HG03135 (cell line): ENCODE measurements around the gene CASTOR1.
A peak's percentile ranks its signal among the peaks of the same experiment; 100 is the strongest.
"Not testable (repeated sequence)": the region's sequence is repeated elsewhere in the genome, so short reads cannot be mapped to it uniquely, and the experiment has no call there.

ENCODE experiments used
- ATAC-seq: cut with Tn5 transposase; IDR thresholded peaks from one replicate; pipeline ENCODE4 v1.9.1; 2021; ENCODE audit warnings: mild to moderate bottlenecking, moderate library complexity; ENCODE audit not compliant: unreplicated experiment

Gene CASTOR1

DNA sequence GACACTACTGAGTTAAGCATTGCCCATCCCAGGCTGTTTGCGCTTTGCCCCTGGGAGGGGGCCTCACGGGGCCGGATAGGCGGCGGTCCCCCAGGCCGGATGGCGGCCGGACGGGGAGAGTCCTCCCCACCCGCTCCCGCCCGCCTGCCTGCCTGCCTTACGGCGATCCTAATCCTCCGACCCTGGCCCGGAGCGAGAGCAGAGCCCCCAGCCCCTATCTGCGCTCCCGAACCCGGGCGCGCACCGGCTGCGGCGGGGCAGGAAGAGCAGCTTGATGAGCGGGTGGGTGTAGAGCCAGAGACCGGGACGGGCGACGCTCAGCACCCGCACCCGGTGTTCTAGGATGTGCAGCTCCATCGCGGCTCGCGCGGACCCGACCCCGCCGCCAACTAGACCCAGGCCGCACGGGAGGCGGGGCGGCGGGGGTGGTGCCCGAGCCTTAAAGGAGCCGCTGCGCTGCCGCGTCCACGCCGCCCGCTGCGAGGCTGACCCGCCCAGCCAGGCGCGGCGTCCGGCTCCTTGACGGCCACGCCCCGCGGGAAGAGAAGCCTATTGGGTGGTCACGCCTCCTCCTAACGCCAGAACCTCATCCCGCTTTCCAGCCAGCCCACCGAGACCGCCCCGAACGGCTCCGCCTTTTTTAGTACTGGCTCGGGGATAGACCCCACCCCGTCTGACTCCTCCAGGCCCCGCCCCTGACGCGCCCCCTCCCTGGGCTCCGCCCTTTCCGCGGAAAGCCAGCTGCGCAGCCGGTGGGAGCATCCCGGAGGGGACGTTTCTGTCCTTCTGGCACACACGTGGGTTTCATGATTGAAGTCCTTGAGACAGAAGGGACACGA, at the start of gene CASTOR1:
TSS of gene CASTOR1 (minus strand) at position 365 of the 839 bp plus-strand sequence. CDS start at position 357, 8 bp downstream.
- ATAC-seq: peak; percentile 60

DNA sequence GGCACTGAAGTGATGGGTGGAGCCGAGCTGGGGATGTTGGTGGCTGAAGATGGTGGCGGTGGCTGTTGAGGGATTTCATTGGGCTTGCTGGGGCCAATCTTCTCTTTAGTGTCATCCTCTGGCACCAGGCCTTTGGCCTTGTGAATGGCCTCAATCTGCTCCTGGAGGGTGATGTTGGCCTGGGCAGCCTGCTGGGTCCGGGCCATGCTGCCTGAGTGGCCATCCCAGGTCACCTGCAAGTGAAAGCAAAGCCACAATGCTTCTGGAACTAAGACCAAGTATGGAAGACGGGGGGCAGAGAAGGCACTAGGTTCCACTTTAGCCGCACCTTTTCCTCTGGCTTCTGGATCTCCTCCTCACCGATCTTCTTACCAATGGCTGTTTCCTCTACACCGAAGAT, 49.5 kb upstream of the CASTOR1 start:
- ATAC-seq: no peak

DNA sequence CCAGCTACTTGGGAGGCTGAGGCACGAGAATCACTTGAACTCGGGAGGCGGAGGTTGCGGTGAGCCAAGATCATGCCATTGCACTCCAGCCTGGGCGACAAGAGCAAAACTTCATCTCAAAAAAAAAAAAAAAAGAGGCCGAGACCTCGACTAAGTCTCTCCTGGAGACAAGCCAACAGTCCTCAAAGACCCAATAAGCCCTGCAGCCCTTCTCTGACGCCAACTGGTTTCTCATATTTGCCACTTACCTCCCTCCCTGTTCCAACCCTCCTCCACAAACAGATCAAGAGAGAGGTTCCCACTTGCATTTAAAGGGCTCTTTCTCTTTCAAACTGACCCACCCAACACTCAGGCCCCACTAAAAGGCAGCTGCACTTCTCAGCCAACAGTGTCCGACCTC, 49.0 kb upstream of the CASTOR1 start:
- ATAC-seq: not testable (repeated sequence)

DNA sequence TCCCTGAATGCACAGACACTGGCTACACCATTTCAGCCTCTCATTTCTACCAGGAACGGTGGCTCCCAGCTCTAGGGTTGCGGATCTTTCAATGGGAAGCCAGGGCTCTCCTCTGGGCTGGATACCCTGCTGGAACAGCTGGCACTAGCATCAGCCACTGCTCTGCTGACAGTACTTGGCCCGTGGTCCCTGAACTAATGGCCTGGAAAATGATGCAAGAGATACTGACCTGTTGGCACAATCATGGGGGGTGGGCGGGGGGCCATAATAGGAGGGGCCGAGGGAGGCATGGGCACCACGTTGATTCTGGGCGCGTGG, 48.1 kb upstream of the CASTOR1 start:
- no peak for ATAC-seq

DNA sequence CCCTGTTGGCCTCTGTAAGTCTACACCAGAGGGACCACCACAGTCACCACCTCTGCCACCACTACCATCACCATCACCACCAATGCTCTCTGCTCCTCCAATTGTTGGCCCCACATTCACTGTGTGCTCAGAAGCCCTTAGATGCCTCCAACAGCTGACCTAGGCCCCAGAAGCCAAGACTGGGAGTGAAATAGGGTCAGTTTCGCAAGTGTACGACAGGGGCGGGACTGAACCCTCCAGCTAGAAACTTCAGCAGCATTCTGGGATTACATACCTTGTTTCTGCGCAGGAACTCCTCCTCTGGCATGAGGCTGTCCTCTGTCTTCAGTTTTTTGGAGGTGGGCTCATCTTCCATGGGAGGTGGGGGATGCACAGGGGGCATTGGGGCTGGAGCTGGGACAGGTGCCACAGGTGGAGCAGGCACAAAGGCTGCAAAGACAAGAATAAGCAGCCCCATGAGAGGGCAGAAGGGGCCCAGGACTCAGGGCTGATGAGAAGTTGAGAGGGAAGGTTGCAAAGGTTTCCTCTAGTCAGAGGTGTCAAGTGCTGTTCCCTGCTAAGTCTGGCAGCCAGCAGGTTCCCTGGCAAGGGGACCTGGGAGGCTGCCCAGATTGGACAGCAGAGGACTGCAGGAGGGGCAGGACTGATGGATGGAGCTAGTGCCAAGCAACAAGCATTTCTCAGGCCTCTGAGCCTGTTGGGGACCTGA, 47.6 kb upstream of the CASTOR1 start:
- ATAC-seq: no peak

DNA sequence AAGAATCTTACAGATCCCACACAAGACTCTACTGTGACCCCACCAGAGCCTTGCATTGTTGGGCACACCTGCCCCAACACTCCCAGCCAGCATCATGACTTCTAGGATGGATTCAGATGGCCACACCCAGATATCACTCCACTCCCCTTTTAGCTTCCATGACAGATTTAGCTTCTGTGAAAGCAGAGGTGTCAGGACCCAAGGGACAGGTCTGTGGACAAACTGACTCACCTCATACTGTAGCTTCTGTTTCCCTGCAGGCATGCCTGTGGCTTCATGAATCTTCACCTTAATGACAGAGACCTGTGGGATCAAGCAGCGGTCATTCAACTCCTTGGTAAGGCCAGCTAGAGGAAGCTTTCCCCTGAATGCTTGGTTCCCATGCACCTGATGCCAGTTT, 45.9 kb upstream of the CASTOR1 start:
- ATAC-seq: no peak

DNA sequence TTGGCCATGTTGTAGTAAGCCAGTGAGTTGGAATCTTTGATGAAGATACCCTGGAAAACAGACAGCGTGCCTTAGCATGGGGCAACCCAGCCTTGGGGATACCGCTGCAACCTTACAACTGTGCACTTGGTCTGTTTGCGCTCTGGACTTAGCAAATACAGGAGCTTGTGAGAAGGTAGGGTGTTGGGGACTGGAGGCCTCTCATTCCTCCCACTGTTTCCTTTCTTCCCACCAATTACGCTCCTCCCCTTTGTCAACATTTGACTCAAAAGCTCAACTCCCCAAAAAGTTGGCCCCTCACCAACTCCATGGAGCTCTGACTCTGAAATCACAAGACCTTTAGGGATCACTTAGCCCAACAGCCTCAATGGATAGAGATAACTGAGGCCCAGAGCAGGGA, 45.3 kb upstream of the CASTOR1 start:
- ATAC-seq: no peak

DNA sequence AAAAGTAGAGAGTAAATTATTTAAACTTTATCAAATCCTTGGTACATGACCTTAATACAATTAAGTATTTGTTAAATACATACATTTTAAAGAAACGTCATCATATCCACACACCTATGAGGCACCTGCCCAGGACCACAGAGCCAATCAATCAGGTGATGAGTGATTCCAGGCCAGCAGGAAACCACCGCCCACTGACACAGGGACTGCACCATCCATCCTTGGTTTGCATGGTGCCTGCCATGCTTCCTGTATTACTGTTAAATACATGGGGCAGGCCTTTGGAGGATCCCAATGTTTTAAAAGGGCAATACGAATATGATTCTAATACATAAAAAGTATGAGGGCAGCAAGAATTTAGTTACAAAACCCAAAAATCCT, 44.4 kb upstream of the CASTOR1 start:
- ATAC-seq: no peak

DNA sequence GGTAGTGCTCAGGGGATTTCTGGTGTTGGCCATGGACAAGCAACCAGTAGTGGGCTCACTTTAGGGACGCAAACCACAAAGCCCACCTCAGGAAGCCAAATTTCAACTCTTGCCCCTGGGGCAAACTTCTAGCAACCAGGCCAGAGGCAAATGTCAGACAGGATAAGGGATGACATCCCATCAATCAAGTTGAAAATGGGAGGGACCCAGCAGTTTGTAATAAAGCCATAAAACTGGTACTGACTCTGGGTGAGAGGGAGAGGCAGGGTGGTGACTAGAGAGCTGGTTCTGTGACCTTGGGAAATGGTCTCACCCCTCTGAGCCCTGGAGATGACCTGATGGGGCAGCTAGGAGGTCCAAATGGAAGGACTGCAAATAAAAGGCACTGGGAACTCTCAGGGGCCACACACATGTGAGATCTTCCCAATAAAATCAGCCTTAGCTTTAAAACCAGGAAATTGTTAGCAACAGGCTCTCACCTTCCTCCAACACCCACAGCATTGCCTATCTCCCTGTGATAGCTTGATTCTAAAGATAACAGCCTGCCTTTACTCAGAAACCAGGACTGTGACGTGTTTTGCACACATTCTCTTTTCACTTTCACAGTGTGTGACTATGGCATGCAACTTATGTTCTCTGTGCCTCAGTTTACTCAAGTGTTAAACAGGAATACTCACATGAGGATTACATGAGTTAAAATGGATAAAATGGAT, 43.8 kb upstream of the CASTOR1 start:
- ATAC-seq: no peak

DNA sequence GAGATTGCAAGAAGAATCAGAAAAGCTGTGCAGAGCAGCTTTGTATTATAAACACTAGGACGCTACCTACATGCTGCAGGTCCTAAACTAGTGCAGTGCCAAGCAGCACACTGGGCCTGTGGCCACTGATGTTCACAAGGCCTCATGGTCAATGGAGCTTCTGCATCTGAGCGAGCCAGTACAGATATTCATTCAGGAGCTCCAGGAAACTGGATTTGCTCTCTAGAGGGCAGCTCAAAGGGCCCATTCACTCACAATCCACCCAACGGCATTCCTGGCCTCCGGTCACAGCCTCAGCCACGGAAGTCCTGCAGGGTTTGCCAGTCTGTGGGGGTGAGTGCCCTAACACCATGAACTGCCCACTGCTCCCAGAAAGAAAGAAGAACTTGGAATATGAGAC, 43.2 kb upstream of the CASTOR1 start:
- no peak for ATAC-seq

DNA sequence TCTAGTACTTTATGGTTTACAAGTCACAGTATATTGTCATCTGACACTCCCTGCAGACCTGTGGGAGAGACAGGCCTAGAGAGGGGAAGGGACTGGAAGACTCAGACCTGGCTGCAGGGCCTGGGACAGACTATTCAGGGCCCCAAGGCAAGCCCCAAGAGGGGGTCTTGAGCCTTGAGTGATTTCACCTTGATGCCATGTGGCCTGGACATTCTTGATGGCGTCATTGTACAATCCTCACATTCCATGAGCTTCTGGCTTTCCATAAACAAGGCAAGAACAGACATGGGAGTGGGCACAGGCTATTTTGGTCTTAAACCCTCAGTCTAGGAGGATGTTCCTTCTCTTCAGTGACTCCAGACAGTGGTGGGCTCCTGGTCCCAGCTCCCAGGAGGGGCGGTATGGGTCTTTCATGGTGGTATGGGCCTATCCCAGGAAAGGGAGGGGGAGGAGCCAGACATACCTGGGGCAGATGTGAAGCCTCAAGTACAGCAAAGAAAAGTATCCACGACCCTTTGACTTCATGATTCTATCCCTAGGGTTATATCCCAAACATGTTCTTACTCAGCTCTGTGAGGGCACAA, 39.3 kb upstream of the CASTOR1 start:
- ATAC-seq: no peak

DNA sequence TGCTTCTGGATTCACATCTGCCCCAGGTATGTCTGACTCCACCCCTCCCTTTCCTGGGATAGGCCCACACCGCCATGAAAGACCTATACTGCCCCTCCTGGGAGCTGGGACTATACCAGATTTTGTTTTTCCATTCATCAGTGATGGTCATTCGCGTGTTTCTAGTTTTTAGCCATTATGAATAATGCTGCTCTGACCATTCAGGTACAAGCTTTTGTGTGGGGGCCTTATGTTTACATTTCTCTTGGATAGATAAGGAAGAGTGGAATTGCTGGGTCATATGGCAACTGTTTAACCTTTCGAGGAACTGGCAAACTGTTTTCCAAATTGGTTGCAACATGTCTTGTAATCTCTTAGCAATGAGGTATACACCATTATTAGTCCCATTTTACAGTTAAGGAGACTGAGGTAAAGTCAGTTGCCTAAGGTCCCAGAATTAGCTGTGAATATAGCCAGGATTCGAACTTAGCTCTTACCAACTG, 38.6 kb upstream of the CASTOR1 start:
- no peak for ATAC-seq

DNA sequence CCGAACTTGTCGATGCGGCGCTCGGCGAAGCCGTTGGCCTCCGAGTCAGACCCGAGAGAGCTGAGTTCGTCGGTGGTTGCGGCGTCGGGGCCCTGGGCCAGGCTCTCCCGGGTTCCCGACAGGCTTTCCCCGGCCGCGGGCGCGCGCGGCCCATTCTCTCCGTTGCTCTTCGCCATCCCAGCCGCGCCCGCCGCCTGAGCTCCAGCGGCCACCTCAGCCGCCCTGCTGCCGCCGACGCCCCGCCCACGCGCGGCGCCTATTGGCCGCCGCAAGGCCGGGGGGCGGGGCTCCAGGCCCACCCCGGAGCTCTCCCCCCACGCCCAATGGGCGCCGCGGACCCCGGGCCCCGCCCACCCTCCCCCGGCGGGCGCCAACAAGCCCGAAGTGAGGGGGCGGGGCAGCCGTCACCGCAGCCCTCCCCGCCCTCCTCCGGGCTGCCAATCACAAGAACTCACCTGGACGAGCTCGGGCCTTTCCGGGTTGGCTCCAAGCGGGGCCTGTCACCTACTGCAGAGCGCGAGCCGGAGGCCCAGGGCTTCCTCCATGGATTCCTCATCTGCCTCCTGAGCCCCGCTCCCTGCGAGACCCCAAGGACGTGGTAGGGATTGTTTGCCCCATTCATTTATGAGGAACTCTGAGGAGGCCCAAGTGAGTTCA, 37.5 kb upstream of the CASTOR1 start, which contains the start of gene TBC1D10A:
TSS of gene TBC1D10A (minus strand) at position 236 of the 657 bp plus-strand sequence. CDS start at position 176, 60 bp downstream.
- peak; percentile 83 for ATAC-seq

DNA sequence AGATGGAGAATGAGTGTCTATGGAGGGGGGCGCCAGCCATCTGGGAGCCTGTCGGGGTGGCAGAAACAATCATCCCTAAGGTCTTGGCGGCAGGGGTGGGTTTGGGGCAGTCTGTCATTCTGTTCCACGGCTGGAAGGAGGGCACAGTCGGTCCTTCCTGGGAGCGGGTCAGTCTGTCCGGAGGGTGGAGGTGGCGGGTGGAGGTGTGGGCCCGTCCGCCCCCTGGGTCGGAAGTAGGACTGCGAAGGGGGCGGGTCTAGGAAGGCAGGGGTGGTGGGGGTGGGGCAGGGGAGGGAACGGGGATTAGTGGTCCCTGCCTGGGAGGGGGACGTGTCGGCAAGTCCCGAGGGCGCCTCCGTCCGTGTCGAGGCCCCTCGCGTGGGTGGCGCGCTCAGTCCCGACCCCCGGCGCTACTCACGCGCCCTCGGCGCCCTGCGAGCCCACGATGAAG, 37.0 kb upstream of the CASTOR1 start:
- ATAC-seq: peak; percentile 21

DNA sequence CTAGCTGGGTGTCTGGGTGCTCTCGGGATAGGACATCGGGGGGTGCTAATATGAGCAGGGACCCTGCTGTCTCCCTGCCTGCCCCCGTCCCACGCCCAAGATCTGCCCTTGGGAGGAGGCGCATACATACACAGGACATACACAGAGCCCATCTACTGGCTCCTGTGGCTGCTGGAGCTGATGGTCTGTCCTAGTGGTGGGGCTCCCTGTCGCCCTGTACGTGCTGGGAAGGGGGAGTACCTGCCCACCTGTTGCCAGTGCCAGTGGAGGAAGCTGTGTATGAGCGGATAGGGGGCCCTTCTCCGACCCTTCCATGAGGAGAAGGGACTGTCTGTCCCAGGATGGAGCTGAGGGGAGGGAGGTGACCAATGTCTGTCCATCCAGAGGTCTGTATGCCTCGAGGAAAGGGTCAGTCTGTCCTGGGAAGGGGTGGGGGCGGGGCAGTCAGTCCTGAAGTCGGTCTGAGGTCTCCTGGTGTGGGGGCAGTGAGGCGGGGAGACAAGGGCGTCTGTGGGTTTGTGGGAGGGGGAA, 36.5 kb upstream of the CASTOR1 start:
- ATAC-seq: no peak

DNA sequence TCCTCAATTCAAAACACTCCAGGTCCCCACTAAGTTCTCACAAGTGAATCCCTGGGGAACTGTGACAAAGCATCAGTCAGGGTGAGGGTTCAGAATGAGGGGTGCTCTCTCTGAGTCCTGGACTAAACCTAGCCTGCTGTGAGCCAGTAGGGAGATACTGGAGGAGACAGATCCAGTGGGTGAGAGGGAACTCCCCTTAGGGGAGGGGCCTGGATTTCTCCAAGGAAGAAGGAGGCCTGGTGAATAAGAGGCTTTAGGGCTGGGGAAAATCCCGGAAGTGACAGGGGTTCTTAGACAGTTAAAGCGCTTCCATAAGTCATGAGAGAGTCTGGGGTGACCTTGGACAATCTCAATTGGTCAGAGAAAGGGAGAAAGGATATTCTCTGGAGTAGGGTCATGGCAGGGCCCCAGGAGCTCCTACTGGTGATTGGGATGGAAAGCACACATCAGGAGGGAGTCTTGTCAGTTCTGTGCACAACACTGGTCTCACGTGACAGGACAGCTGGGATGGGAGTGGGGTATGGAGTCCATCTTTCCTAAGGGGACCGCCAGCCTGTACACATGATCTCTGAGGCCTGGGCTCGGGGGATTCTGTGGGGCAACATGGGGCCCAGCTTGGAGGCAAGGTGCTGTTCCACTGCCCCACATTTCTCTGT, 35.9 kb upstream of the CASTOR1 start:
- no peak for ATAC-seq

DNA sequence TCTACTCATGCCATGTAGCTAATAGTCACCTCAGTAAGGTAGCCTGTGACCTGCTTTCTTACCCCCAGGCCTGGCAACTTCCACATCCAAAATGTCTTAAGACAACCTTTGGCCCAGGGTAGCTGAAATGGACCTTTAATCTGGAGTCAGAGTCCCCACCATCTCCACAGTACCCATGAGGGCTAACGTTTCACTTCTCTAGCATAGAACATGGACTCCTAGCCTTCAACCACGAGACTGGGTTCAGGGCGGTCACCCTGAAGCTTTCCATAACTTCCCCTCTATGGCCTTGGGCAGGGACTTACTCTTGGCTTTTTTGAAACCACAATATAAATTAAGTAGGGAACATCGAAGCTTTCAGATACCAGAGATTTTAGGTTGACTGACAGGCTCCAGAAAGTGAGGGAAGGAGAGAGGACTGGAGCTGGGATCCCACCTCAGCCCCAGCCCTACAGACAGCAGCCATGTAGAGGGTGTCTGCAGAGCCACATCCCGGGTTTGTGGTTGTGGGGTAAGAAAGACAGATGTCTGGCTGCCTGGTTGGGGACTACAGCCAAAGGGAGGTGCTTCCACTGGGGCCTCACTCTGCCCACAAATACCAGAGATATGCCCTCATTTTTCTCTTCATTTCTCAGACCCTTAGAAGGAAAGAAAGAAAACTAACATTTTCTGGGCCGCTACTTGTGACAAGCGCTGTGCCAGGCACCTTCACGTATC, 34.9 kb upstream of the CASTOR1 start:
- ATAC-seq: no peak

DNA sequence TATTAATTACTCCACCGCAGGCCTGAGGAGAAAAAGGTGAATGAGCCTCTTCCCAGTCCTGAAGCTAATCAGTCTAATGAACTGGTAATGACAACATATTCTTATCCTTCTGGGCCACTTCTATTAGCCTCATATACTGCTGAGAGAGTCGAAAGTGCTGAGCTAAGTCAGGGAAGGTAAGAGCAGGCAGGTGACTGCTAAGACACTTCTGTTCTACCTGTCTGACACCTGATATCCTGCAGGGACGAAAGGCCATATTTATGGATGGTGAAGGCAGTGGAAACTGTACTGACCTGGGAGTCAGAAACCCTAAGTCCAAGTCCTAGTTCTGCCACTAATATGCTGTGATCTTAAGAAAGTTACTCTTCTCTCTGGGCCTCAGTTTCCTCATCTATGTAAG, 33.9 kb upstream of the CASTOR1 start:
- no peak for ATAC-seq

DNA sequence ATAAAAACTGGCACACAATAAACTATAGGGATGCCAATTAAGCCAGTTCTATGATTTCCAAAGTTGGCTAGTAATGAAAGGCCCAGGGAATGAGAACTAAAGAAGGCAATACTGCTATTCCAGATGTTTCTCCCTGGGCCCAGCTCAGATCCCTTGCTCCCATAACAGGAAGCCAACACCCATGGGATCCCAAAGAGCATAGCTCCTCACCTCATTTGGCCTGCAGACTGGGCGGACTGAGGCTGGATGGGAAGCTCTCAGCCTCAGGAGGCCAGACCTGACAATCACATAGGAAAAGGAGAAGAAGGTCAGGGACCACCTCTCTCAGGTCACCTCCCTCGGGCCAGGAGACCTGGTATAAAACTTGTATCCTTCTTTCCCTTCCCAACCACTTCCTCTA, 32.2 kb upstream of the CASTOR1 start:
- no peak for ATAC-seq
